ENCODE results near the gene LILRA1. TPM values are rescaled to one million over a fixed set of nuclear protein-coding genes. Genes with fewer than 3 reads are reported as not detected.
A peak's percentile ranks its signal among the peaks of the same experiment; 100 is the strongest.
"Not testable (repeated sequence)": the region's sequence is repeated elsewhere in the genome, so short reads cannot be mapped to it uniquely, and the experiment has no call there.

The LILRA1 gene
- not detected in 2 replicates for total RNA-seq (2014; rRNA removed; shearing (Covaris generic); ENCODE audit: low replicate concordance)

- H3K9me2 ChIP-seq (replicated peaks; ENCODE audit: insufficient read depth, low read length); H4K20me1 ChIP-seq (ENCODE audit: insufficient read depth, low read depth, low read length); H3K27ac ChIP-seq (ENCODE audit: low read length); H3K4me2 ChIP-seq (ENCODE audit: low read depth, low read length, poor library complexity, severe bottlenecking); H3K79me2 ChIP-seq (ENCODE audit: low read length); H3K4me1 ChIP-seq (ENCODE audit: low read length); H3K9me3 ChIP-seq (ENCODE audit: low read length); H3K36me3 ChIP-seq (ENCODE audit: insufficient read depth, low read length); DNase-seq; H3K9ac ChIP-seq (ENCODE audit: low read length); H2AFZ ChIP-seq (ENCODE audit: low read length); H3K4me3 ChIP-seq (ENCODE audit: low read length); H3K27me3 ChIP-seq (ENCODE audit: low read length): not testable (repeated sequence)
These were observed at the start of gene LILRA1 for GRCh38 chr19:54593445-54593844. LILRA1 (plus strand) TSS chr19:54593632; CDS start chr19:54594245, 613 bp downstream.

- Histone ChIP-seq H2AFZ (ENCODE audit: low read length) (no peak overlapping the region), H3K9me3 (ENCODE audit: low read length) (no peaks in the 10 kb centered on the region)
- DNase-seq, result no peak
These were observed 44.6 kb upstream of the LILRA1 start for GRCh38 chr19:54548806-54549205.

GRCh38 chr19:54549224-54549623 lies 44.2 kb upstream of the LILRA1 start:
- Histone ChIP-seq H3K27me3 (ENCODE audit: low read length) (no peaks in the 10 kb centered on the region), H3K36me3 (ENCODE audit: insufficient read depth, low read length) (no peaks in the 10 kb centered on the region), H3K9me3 (ENCODE audit: low read length) (no peaks in the 10 kb centered on the region), H3K27ac (ENCODE audit: low read length) (no peak overlapping the region), H3K9me2 (replicated peaks; ENCODE audit: insufficient read depth, low read length) (no peaks in the 10 kb centered on the region), H3K4me2 (ENCODE audit: low read depth, low read length, poor library complexity, severe bottlenecking) (no peak overlapping the region), H3K9ac (ENCODE audit: low read length) (no peak overlapping the region), H4K20me1 (ENCODE audit: insufficient read depth, low read depth, low read length) (no peaks in the 10 kb centered on the region), H3K4me1 (ENCODE audit: low read length) (peaks cover 12% of the 10 kb centered on the region), H2AFZ (ENCODE audit: low read length) (no peak overlapping the region), H3K79me2 (ENCODE audit: low read length) (no peaks in the 10 kb centered on the region), H3K4me3 (ENCODE audit: low read length) (no peak overlapping the region)
- no peak for DNase-seq

More at GRCh38 chr19:54548806-54549205, 44.6 kb upstream of the LILRA1 start:
- Histone ChIP-seq H3K79me2 (ENCODE audit: low read length) (no peaks in the 10 kb centered on the region), H3K9me2 (replicated peaks; ENCODE audit: insufficient read depth, low read length) (no peaks in the 10 kb centered on the region), H4K20me1 (ENCODE audit: insufficient read depth, low read depth, low read length) (no peaks in the 10 kb centered on the region), H3K36me3 (ENCODE audit: insufficient read depth, low read length) (no peaks in the 10 kb centered on the region), H3K9ac (ENCODE audit: low read length) (no peak overlapping the region), H3K27me3 (ENCODE audit: low read length) (no peaks in the 10 kb centered on the region), H3K4me2 (ENCODE audit: low read depth, low read length, poor library complexity, severe bottlenecking) (no peak overlapping the region), H3K4me1 (ENCODE audit: low read length) (peaks cover 12% of the 10 kb centered on the region), H3K4me3 (ENCODE audit: low read length) (no peak overlapping the region), H3K27ac (ENCODE audit: low read length) (no peak overlapping the region)

GRCh38 chr19:54551293-54551692 lies 42.1 kb upstream of the LILRA1 start:
- Histone ChIP-seq H3K36me3 (ENCODE audit: insufficient read depth, low read length) (no peaks in the 10 kb centered on the region), H3K4me3 (ENCODE audit: low read length) (no peak overlapping the region), H3K4me2 (ENCODE audit: low read depth, low read length, poor library complexity, severe bottlenecking) (peak overlapping the region; percentile 25), H3K27me3 (ENCODE audit: low read length) (no peaks in the 10 kb centered on the region), H3K9me3 (ENCODE audit: low read length) (no peaks in the 10 kb centered on the region), H4K20me1 (ENCODE audit: insufficient read depth, low read depth, low read length) (no peaks in the 10 kb centered on the region), H3K9me2 (replicated peaks; ENCODE audit: insufficient read depth, low read length) (no peaks in the 10 kb centered on the region), H3K9ac (ENCODE audit: low read length) (no peak overlapping the region), H3K4me1 (ENCODE audit: low read length) (peaks cover 12% of the 10 kb centered on the region), H3K79me2 (ENCODE audit: low read length) (no peaks in the 10 kb centered on the region), H2AFZ (ENCODE audit: low read length) (no peak overlapping the region), H3K27ac (ENCODE audit: low read length) (no peak overlapping the region)
- no peak for DNase-seq

- no peaks in the 10 kb centered on the region for H3K36me3 ChIP-seq (ENCODE audit: insufficient read depth, low read length)
- no peak overlapping the region for H3K9ac ChIP-seq (ENCODE audit: low read length)
- H3K9me2 ChIP-seq (replicated peaks; ENCODE audit: insufficient read depth, low read length), result no peaks in the 10 kb centered on the region
- H3K4me1 ChIP-seq (ENCODE audit: low read length), result peaks cover 12% of the 10 kb centered on the region
- H2AFZ ChIP-seq (ENCODE audit: low read length), result no peak overlapping the region
- no peaks in the 10 kb centered on the region for H3K9me3 ChIP-seq (ENCODE audit: low read length)
- no peak overlapping the region for H3K4me3 ChIP-seq (ENCODE audit: low read length)
- no peak overlapping the region for H3K27ac ChIP-seq (ENCODE audit: low read length)
- H3K27me3 ChIP-seq (ENCODE audit: low read length), result no peaks in the 10 kb centered on the region
- no peak for DNase-seq
- no peaks in the 10 kb centered on the region for H4K20me1 ChIP-seq (ENCODE audit: insufficient read depth, low read depth, low read length)
- no peaks in the 10 kb centered on the region for H3K79me2 ChIP-seq (ENCODE audit: low read length)
- peak overlapping the region; percentile 25 for H3K4me2 ChIP-seq (ENCODE audit: low read depth, low read length, poor library complexity, severe bottlenecking)
These were observed 41.2 kb upstream of the LILRA1 start for GRCh38 chr19:54551950-54552912.

GRCh38 chr19:54552913-54553310 lies 40.5 kb upstream of the LILRA1 start:
- H3K9me2 ChIP-seq (replicated peaks; ENCODE audit: insufficient read depth, low read length), result no peaks in the 10 kb centered on the region
- no peaks in the 10 kb centered on the region for H3K27me3 ChIP-seq (ENCODE audit: low read length)
- no peak overlapping the region for H3K4me3 ChIP-seq (ENCODE audit: low read length)
- H3K4me2 ChIP-seq (ENCODE audit: low read depth, low read length, poor library complexity, severe bottlenecking), result no peak overlapping the region
- no peaks in the 10 kb centered on the region for H4K20me1 ChIP-seq (ENCODE audit: insufficient read depth, low read depth, low read length)
- H3K36me3 ChIP-seq (ENCODE audit: insufficient read depth, low read length), result no peaks in the 10 kb centered on the region
- H3K9me3 ChIP-seq (ENCODE audit: low read length), result no peaks in the 10 kb centered on the region
- H2AFZ ChIP-seq (ENCODE audit: low read length), result no peak overlapping the region
- H3K4me1 ChIP-seq (ENCODE audit: low read length), result peaks cover 12% of the 10 kb centered on the region
- no peak overlapping the region for H3K27ac ChIP-seq (ENCODE audit: low read length)
- no peaks in the 10 kb centered on the region for H3K79me2 ChIP-seq (ENCODE audit: low read length)
- no peak overlapping the region for H3K9ac ChIP-seq (ENCODE audit: low read length)
- no peak for DNase-seq

GRCh38 chr19:54554006-54554405 lies 39.4 kb upstream of the LILRA1 start:
- Histone ChIP-seq H3K4me1 (ENCODE audit: low read length) (peaks cover 12% of the 10 kb centered on the region), H3K9me3 (ENCODE audit: low read length) (no peaks in the 10 kb centered on the region), H3K9me2 (replicated peaks; ENCODE audit: insufficient read depth, low read length) (no peaks in the 10 kb centered on the region), H3K36me3 (ENCODE audit: insufficient read depth, low read length) (no peaks in the 10 kb centered on the region), H3K9ac (ENCODE audit: low read length) (no peak overlapping the region), H3K27ac (ENCODE audit: low read length) (no peak overlapping the region), H3K27me3 (ENCODE audit: low read length) (no peaks in the 10 kb centered on the region), H3K4me2 (ENCODE audit: low read depth, low read length, poor library complexity, severe bottlenecking) (no peak overlapping the region), H4K20me1 (ENCODE audit: insufficient read depth, low read depth, low read length) (no peaks in the 10 kb centered on the region), H3K79me2 (ENCODE audit: low read length) (no peaks in the 10 kb centered on the region), H3K4me3 (ENCODE audit: low read length) (no peak overlapping the region), H2AFZ (ENCODE audit: low read length) (no peak overlapping the region)
- DNase-seq, result no peak

GRCh38 chr19:54554896-54555295 lies 38.5 kb upstream of the LILRA1 start:
- peaks cover 12% of the 10 kb centered on the region for H3K4me1 ChIP-seq (ENCODE audit: low read length)
- no peak for DNase-seq
- no peaks in the 10 kb centered on the region for H3K79me2 ChIP-seq (ENCODE audit: low read length)
- no peak overlapping the region for H3K27ac ChIP-seq (ENCODE audit: low read length)
- H3K4me3 ChIP-seq (ENCODE audit: low read length), result no peak overlapping the region
- H2AFZ ChIP-seq (ENCODE audit: low read length), result no peak overlapping the region
- H3K27me3 ChIP-seq (ENCODE audit: low read length), result no peaks in the 10 kb centered on the region
- no peak overlapping the region for H3K4me2 ChIP-seq (ENCODE audit: low read depth, low read length, poor library complexity, severe bottlenecking)
- no peaks in the 10 kb centered on the region for H3K9me2 ChIP-seq (replicated peaks; ENCODE audit: insufficient read depth, low read length)
- H3K9me3 ChIP-seq (ENCODE audit: low read length), result no peaks in the 10 kb centered on the region
- no peaks in the 10 kb centered on the region for H4K20me1 ChIP-seq (ENCODE audit: insufficient read depth, low read depth, low read length)
- H3K36me3 ChIP-seq (ENCODE audit: insufficient read depth, low read length), result no peaks in the 10 kb centered on the region
- no peak overlapping the region for H3K9ac ChIP-seq (ENCODE audit: low read length)

Data from Karpas-422 (cell line).